Keratinocyte (primary cell): ENCODE measurements around the gene SDR42E2. TPM values are rescaled to one million over a fixed set of nuclear protein-coding genes. Genes with fewer than 3 reads are reported as not detected.

ENCODE experiments used
- DNase-seq: peaks from one replicate; pipeline ENCODE4 v3.0.0-alpha.2; 2011; ENCODE audit warnings: low read depth, missing footprints, low spot score
- FAIRE-seq: peaks from 2 replicates; lab custom pipeline; 2011; peaks lifted over from hg19 to GRCh38; lab: Jason Lieb, UNC
- H2AFZ ChIP-seq: 2 replicates; pipeline ENCODE4 v1.6.0; 2012; ENCODE audit warnings: low read length, control low read depth, inconsistent platforms; ENCODE audit not compliant: control insufficient read depth
- H3K27ac ChIP-seq: 2 replicates; pipeline ENCODE4 v1.5.1; 2011; ENCODE audit warnings: low read length; ENCODE audit not compliant: control insufficient read depth, insufficient read depth
- H3K27me3 ChIP-seq: 3 replicates; pipeline ENCODE4 v1.6.0; 2011; ENCODE audit warnings: low read length; ENCODE audit not compliant: control insufficient read depth, insufficient read depth; ENCODE audit errors: extremely low read depth
- H3K36me3 ChIP-seq, 2 experiments: 2 replicates in 1 of 2; 3 replicates in 1 of 2; pipeline ENCODE4 v1.5.1; 2011; ENCODE audit warnings: low read length in 2 of 2, mild to moderate bottlenecking in 1 of 2; ENCODE audit not compliant: control insufficient read depth in 2 of 2, insufficient read depth in 2 of 2; ENCODE audit errors: extremely low read depth in 1 of 2
- H3K4me1 ChIP-seq: 3 replicates; pipeline ENCODE4 v1.5.1; 2011; ENCODE audit warnings: low read length; ENCODE audit not compliant: control insufficient read depth, insufficient read depth; ENCODE audit errors: extremely low read depth
- H3K4me2 ChIP-seq: 3 replicates; pipeline ENCODE4 v1.6.0; 2011; ENCODE audit warnings: low read depth, low read length; ENCODE audit not compliant: control insufficient read depth, insufficient read depth; ENCODE audit errors: extremely low read depth
- H3K4me3 ChIP-seq, 3 experiments: fragments of 200-600 bp in 1 of 3; sonication (generic) in 1 of 3; 2 replicates in 2 of 3; 3 replicates in 1 of 3; pipeline ENCODE4 v1.5.1; 2011 to 2016; ENCODE audit warnings: low read length in 3 of 3, mild to moderate bottlenecking in 3 of 3, control low read depth in 2 of 3, inconsistent platforms in 1 of 3, low read depth in 1 of 3, mixed read lengths in 1 of 3, mixed run types in 1 of 3, moderate library complexity in 1 of 3; ENCODE audit not compliant: control insufficient read depth in 2 of 3, insufficient read depth in 2 of 3; ENCODE audit errors: extremely low read depth in 1 of 3
- H3K79me2 ChIP-seq: 2 replicates; pipeline ENCODE4 v1.6.0; 2012; ENCODE audit warnings: low read length; ENCODE audit not compliant: control insufficient read depth, insufficient read depth
- H3K9ac ChIP-seq: 3 replicates; pipeline ENCODE4 v1.6.0; 2011; ENCODE audit warnings: low read length; ENCODE audit not compliant: control insufficient read depth, insufficient read depth; ENCODE audit errors: extremely low read depth
- H3K9me1 ChIP-seq: 3 replicates; pipeline ENCODE4 v1.6.0; 2011; ENCODE audit warnings: low read length; ENCODE audit not compliant: control insufficient read depth, insufficient read depth; ENCODE audit errors: extremely low read depth
- H3K9me3 ChIP-seq: 2 replicates; pipeline ENCODE4 v1.5.1; 2012; ENCODE audit warnings: low read depth, low read length; ENCODE audit not compliant: control insufficient read depth
- H4K20me1 ChIP-seq: 3 replicates; pipeline ENCODE4 v1.6.0; 2011; ENCODE audit warnings: low read length; ENCODE audit not compliant: control insufficient read depth, insufficient read depth; ENCODE audit errors: extremely low read depth
- EZH2 ChIP-seq: IDR thresholded peaks from one replicate; pipeline ENCODE4 v1.6.1; 2012; ENCODE audit warnings: inconsistent platforms, mild to moderate bottlenecking, low read length, moderate library complexity
- dilution Hi-C: fragments of 300-500 bp; cut with MboI; formaldehyde crosslinking; loops from one replicate; pipeline ENCODE4 v1.7.0; 2020; ENCODE audit warnings: low sequenced_read_pairs; ENCODE audit not compliant: extremely low pct_ligation_motif_present
- polyA plus RNA-seq, 5 experiments: library from polyadenylated mRNA; depleted of rRNA in 3 of 5; stranded (reverse) in 3 of 5; stranded (forward) in 1 of 5; unstranded in 1 of 5; fragments of >200 nt; gene quantifications; 1 replicate in 1 of 5; 2 replicates in 3 of 5; 3 replicates in 1 of 5; pipeline versions ENCODE4 v1.2.1 to v1.2.3, GENCODE V29; 2011 to 2012; ENCODE audit warnings: missing spikeins in 2 of 5, low read depth in 1 of 5, low replicate concordance in 1 of 5
- TF ChIP-seq, protein P1 (sequence below), 3 experiments: IDR thresholded peaks in 1 of 3; conservative IDR thresholded peaks in 1 of 3; optimal IDR thresholded peaks in 1 of 3; 2 replicates in 2 of 3; 3 replicates in 1 of 3; pipeline versions ENCODE3 to v1.5.1; 2011; ENCODE audit warnings: low read length in 3 of 3, mild to moderate bottlenecking in 3 of 3, moderate library complexity in 2 of 3, control low read depth in 1 of 3, inconsistent platforms in 1 of 3; ENCODE audit not compliant: insufficient read depth in 2 of 3; ENCODE audit errors: extremely low read depth in 1 of 3

SDR42E2 gene
- polyA plus RNA-seq, 1 donor (not counting 4 experiments of a cell fraction or from before 2014, with no cell fraction given) = not detected

DNA sequence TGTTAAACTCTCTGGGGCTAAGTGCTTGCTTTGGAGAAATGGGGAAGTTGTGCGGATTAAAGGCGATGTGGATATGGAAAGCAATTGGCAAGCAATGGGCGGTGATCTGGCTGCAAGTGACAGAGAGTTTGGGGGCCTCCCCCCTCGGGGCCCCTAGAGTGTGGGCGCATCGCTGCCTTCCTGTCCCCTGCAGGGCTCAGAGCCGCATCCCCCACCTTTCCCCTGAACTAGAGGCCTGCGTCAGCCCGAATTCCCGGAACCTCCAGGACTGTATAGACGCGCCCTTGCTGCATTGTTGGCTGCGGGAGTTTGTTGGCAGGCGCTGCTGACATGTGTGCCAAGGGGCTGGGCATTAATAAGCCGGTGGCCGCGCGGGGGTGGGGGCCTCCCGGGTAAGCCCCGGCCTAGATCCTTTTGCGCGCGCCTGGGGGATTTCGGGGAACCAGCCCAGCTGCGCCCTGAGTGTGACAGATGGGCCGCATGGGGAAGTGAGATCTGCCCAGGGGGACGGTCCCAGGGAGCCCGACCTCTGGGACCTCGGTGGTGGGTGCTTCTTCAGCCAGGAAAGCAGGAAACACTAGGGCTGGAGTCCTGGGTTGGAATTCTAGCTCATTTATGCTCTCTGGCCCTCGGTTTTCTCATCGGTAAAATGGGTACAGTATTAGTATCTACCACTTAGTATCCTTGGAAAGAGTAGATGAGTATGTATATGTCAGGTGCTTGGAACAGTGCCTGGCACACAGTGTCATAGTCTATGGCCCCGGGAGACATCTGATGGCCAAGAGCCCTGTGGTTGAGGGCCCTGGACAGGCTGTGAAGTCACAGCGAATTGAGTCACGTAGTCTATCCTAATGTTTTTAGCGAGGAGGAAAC is 44.8 kb downstream of the SDR42E2 start:
- no peak for FAIRE-seq
- peak overlapping the region; percentile 89 for H3K4me2 ChIP-seq
- dilution Hi-C loops = no loop called here
- H3K9me3 ChIP-seq = no peaks in the 10 kb centered on the region
- H3K79me2 ChIP-seq = peaks cover 52% of the 10 kb centered on the region
- H3K4me1 ChIP-seq = peaks cover 34% of the 10 kb centered on the region
- H3K27ac ChIP-seq = peak overlapping the region; percentile 73
- H3K27me3 ChIP-seq = no peaks in the 10 kb centered on the region
- peak overlapping the region; percentile 89 for H2AFZ ChIP-seq
- H3K9ac ChIP-seq = peak overlapping the region; percentile 85
- H3K4me3 ChIP-seq = peak overlapping the region; percentile 79 to 94 (median 89)
- peaks cover 2% of the 10 kb centered on the region for H3K9me1 ChIP-seq
- H3K36me3 ChIP-seq = peaks cover 0 to 4% of the 10 kb centered on the region in 2 experiments
- no peak for DNase-seq
- H4K20me1 ChIP-seq = no peaks in the 10 kb centered on the region
- no peak for TF ChIP-seq EZH2
- TF ChIP-seq, protein P1, sequence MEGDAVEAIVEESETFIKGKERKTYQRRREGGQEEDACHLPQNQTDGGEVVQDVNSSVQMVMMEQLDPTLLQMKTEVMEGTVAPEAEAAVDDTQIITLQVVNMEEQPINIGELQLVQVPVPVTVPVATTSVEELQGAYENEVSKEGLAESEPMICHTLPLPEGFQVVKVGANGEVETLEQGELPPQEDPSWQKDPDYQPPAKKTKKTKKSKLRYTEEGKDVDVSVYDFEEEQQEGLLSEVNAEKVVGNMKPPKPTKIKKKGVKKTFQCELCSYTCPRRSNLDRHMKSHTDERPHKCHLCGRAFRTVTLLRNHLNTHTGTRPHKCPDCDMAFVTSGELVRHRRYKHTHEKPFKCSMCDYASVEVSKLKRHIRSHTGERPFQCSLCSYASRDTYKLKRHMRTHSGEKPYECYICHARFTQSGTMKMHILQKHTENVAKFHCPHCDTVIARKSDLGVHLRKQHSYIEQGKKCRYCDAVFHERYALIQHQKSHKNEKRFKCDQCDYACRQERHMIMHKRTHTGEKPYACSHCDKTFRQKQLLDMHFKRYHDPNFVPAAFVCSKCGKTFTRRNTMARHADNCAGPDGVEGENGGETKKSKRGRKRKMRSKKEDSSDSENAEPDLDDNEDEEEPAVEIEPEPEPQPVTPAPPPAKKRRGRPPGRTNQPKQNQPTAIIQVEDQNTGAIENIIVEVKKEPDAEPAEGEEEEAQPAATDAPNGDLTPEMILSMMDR (optimal IDR thresholded peaks at IDR 0.05 in 1 of 3, IDR thresholded peaks at IDR 0.05 in 1 of 3, conservative IDR thresholded peaks at IDR 0.05 in 1 of 3; ENCODE audit: extremely low read depth in 1 of 3, insufficient read depth in 2 of 3, low read length in 3 of 3) = no peak

DNA sequence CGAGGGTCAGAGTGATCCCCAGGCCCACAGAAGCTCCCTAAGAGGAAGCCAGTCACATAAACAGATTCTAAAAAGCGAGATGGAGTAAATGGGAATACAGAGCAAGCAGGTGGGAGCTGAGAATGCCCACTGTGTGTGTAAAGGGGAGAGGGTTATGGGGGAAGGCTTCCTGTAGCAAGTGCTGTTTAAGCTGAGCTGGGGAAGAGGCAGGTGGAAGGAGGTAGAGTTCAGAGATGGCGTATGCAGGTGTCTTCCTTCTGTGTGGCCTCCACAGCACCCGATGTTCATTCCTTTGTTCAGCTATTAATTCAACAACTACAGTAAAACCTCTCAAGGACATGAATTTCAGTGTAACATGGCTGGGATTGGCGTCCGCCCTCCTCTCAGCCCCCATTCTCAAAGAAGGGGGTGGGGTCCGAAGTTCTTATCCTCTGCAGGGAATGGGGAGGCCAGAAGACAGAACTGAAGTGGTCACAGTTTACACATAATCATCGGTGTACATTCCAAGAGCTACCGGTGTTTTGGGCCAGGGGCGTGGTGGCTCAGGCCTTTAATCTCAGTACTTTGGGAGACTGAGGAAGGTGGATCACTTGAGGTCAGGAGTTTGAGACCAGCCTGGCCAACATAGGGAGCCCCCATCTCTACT is 45.5 kb downstream of the SDR42E2 start:
- Histone ChIP-seq H3K79me2 (peaks cover 52% of the 10 kb centered on the region), H3K9ac (peak overlapping the region; percentile 85), H3K4me2 (peak overlapping the region; percentile 89), H3K4me3 (peak overlapping the region; percentile 79 to 94 (median 89)), H3K27me3 (no peaks in the 10 kb centered on the region), H3K9me3 (no peaks in the 10 kb centered on the region), H3K27ac (peak overlapping the region; percentile 73), H4K20me1 (no peaks in the 10 kb centered on the region), H2AFZ (no peak overlapping the region), H3K36me3 (peaks cover 0 to 4% of the 10 kb centered on the region in 2 experiments), H3K9me1 (peaks cover 2% of the 10 kb centered on the region), H3K4me1 (peaks cover 34% of the 10 kb centered on the region)
- TF ChIP-seq EZH2 = no peak
- TF ChIP-seq, protein P1 (optimal IDR thresholded peaks at IDR 0.05 in 1 of 3, IDR thresholded peaks at IDR 0.05 in 1 of 3, conservative IDR thresholded peaks at IDR 0.05 in 1 of 3; ENCODE audit: extremely low read depth in 1 of 3, insufficient read depth in 2 of 3, low read length in 3 of 3) = no peak
- DNase-seq (no peak), FAIRE-seq (no peak)
- dilution Hi-C loops = no loop called here
